ENCODE measurements around the gene ECHDC3.
"Not testable (repeated sequence)": the region's sequence is repeated elsewhere in the genome, so short reads cannot be mapped to it uniquely, and the experiment has no call there.

ECHDC3 gene

DNA sequence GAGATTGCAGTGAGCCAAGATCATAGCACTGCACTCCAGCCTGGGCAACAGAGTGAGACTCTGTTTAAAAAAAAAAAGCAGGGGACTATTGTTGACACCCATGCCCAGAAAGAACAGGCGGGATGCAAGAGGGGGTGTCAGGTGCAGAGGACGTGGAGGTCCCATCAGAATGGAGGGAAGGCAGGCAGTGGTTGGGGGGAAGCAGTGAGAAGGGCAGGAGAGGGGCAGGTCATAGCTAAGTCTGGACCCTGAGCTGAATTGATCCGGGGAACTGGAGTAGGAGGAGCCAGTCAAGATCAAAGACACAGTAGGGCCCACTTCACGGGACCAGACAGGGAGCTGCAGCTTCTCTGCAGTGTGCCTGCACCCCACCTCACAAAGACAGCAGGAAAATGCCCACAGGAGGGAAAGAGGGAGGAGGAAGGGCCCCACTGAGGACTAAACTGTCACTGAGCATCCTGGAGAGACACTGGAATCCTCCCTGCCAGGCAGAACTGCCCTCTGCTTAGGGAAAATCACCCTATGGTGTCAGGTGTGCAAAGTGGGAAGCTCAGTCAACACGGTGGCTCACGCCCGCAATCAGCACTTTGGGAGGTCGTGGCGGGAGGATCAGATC, 27.3 kb upstream of the ECHDC3 start:
- DNase-seq = no peak

DNA sequence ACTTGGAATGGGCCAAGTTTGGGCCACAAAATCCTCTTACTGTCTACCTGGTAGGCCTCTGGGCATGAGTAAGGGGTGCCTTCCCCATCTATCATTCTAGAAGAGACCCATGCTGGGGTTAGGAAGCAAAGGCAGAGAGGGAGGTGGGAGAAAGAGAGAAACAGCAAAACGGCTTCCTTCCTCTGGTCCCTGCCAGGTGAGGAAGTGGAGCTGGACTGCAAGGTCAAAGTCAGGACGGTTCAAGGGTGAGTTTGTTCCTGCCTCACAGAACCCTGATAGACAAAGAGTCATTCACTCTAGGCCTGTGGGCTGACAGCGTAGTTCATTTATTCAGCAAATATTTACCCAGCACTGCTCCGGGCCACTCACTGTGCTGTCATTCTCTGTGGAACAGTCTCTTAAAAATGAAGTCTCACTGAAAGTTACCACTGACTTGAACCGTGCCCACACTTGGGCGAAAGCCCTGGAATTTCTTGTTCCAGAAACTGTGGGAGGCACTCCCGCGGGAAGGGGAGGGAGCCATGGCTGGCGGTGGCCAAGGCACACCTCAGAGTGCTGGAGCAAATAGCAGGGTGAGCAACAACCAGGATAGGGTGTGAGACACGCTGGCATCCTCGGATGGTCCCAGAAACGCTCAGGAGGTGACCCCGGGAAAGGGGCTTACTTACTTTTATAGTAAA, 26.2 kb upstream of the ECHDC3 start:
- DNase-seq = no peak

DNA sequence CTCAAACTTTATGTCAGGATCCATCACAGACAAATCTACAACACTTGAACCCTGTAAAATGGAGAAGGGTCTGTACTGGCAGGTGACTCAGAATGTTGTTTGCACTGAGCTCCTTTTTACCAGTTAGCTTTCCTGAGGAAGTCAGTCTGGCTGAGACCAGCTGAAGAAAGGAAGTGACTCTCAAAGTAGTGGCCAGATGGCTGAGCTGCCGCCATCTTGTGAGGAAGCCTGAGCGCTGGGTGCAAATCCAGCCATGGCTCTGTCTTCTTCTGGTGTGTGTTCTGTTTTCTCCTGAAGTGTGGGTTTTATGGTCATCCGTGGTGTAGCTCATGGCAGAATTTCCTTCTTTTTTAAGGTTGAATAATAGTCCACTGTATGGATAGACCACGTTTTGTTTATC, 25.5 kb upstream of the ECHDC3 start:
- no peak for DNase-seq

DNA sequence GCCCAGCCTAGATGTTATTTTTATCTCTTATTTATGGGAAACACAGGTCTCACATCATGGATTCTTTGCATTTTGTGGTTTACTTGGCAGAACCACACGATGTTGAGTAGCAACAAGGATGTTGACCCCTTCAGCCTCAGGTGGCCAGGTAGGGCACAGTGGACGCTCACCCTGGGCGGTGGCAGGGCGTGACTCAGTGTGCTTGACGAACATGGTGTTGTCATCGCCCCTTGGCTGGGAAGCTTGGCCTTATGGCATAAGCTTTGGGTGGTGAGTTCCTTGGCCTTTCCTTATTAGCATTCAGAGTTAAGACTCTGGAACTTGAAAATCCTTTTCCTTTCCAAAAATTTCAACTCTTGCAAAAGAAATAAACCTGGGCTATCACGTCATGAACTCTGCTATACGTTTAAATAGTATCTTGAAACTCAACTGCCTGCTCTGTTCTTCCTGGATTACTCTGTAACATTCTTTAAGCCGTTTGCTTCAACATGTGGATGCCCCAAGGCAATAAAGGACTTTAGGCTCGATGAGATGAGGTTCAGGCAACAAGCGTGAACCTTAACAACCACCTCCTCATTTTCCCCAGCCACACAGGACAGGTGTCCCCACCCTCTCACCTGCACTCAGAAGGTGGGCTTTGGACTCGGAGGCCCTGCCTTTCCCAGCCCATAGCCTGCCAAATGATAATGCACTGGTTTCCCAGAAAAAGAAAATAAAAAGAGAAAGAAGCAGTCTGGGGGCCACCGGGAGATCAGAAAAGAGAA, 22.5 kb upstream of the ECHDC3 start:
- DNase-seq = no peak

DNA sequence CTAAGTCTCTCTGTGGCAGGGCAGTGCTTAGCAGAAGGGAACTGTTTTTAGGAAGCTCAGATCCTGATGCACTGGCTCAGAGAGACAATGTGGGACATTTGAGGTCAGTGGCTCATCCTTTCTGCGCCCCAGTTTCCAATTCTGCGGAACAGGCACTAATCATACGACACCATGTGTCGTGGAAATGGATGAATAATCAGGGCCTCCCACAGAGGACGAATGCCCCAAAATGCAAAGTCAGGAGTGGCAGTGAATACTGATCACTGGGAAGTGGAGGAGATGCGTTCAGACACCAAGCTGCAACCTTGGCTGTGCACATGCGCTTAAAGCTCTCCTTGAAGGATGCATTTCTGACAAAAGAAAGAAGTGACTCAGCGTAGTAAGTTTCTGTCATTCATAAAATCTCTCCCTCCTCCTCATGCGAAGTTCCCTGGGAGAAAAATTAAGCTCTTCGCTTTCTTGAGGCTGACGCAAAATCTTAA, 21.9 kb upstream of the ECHDC3 start:
- no peak for DNase-seq

DNA sequence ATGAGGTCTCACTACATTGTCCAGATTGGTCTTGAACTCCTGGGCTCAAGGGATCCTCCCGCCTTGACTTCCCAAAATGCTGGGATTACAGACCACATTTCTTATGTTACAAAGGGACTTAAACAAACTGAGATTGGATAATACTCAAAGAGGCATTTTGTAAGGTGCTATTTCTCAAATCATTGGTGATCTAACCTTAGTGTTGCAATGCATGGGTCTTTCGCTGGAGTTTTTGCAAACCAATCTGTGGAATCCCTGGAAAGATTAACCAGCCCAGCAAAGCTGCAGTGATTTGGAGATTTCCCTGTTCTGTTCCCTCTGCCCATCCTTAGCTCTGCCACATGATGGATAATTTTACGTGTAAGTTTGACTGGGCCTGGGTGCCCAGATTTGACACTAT, 20.4 kb upstream of the ECHDC3 start:
- DNase-seq = no peak

DNA sequence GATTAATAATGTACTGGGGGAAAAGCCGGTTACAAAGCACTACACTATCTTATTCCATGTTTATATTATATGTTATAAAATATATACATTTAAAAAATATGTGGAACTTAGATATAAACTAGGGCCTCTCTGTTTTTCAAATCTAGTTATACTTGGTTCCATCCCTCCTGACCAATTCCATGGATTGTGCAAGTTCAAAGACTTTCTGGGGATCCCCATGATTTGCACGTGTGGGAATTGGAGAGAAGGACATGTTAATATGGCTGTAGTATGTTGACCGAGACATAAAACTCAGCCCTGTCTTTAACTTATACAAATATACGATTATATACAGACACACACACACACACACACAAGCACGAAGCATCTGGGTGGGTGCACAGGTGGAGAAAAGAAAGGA, 18.8 kb upstream of the ECHDC3 start:
- DNase-seq = no peak

DNA sequence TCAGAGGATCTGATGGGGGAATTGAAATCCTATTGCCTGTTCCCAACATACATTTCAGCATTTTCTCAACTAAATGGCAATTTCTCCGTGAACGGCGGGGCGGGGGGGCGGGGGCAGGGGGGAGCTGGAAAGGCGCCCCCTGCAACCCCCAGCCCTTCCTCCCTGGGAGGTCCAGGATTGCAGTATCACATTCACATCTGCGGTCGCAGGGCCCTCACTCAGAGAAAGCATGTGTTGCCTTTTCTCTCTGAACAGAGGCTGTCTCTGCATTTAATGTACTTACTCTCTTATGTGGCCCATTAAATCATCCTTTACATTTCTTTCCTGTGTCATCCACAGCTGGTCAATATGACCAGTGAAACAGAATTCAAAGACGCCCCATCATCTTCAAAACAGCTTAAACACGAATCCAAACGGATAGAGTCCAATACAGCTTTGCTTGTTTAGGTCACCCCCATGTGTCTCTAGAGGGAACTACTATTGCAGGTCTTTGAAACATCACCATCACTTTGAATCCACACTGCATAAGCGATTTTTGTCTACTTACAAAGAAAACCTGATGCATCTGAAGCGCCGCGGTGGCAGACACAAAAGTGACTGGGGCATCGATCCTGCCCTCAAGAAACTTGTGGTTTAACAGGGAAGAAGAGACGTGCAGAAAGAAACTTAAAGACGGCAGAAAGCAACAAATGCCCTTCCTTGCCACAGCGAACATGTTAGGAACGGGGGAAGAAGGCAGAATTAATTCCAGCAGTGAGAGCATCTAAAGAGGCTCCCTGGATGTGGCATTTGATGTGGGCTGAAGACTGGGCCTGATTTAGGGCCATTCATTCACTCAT, 17.0 kb upstream of the ECHDC3 start:
- DNase-seq = peak; percentile 42

DNA sequence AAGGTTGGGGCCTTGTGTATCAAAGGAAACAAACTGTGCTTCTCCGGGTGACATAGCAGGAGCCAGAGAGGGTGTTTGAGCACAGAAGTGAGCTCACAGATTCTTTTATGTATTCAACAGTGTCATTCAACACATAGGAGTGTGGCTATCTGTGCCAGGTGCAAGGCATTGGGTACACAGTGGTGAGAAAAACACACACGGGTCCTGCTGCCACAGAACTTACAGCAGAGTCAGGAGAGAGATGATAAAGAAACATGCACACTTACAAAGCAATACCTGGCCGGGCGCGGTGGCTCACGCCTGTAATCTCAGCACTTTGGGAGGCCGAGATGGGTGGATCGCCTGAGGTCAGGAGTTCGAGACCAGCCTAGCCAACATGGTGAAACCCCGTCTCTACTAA, 16.3 kb upstream of the ECHDC3 start:
- DNase-seq = no peak

DNA sequence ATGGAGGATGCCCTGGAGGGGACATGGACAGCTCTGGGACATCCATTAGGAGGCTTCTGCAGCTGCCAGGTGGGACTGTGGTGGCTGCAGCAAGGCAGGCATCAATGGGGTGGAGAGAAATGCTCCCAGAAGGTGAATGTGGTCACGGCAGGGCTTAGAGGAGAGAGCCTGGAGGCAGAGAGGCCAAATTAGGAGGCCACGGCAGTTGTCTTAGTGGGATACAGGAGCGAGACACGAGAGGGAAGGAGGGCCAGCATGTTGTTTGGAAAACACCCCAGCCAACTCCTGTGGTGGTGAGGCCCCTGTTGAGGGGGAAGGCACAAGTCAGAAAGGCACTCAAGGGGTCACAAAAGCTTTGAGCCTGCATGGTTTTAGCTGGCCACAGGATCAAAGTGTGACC, 14.6 kb upstream of the ECHDC3 start:
- no peak for DNase-seq

DNA sequence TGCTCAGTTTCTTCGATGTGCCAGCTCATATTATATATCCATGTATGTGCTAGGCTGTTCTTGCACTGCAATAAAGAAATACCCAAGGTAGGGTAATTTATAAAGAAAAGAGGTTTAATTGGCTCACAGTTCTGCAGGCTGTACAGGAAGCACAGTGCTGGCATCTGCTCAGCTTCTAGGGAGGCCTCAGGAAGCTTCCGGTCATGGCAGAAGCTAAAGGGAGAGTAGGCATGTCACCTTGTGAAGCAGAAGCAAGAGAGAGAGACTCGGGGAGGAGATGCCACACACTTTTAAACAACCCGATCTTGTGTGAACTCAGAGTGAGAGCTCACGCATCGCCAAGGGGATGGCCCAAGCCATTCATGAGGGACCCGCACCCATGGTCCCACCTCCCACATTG, 13.8 kb upstream of the ECHDC3 start:
- no peak for DNase-seq

DNA sequence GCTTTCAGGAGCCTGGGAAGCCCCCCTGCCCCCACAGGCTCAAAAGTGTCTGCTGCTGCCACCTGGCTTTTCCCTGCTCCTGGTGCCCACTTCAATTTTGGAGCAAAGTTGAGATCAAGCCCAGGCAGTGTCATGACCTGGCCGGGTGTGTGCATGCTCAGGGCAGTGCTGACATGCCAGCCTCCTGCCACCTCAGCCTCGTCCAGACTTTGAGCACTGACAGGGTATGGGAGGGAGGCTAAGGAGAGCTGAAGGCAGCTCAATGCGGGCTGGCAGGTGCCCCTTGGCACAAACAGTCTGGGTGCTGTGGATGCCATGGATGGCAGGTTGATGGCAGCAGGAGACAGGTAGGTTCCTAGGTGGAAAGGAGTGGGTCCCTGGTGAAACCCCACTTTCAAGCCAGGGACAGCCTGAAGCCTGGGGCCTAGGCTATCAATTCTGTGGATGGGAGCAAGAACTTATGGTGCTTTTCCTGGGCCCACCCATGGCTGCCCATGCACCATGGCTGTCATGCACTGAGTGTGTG, 12.3 kb upstream of the ECHDC3 start:
- DNase-seq = no peak

DNA sequence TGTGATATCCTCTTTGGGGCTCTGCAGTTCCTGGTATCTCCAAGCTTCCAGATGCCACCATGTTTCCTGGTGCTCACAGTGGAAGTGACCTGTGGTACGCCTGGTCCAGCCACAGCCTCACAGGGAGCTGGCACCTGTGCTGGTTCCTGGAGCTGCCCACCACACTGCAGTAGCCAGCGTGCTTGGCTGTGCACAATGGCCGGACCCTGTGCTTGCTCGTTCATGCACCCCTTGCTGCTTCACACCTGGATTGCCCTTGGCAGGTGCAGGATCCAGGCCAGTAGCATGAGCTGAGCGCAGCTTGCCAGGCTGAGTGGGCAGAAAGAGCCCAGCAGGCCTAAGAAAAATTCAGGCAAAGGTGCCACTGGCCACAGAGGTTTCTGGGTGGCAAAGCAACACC, 11.4 kb upstream of the ECHDC3 start:
- no peak for DNase-seq

DNA sequence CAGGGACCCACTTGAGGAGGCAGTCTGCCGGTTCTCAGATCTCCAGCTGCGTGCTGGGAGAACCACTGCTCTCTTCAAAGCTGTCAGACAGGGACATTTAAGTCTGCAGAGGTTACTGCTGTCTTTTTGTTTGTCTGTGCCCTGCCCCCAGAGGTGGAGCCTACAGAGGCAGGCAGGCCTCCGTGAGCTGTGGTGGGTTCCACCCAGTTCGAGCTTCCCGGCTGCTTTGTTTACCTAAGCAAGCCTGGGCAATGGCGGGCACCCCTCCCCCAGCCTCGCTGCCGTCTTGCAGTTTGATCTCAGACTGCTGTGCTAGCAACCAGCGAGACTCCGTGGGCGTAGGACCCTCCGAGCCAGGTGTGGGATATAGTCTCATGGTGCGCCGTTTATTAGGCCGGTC, 5.4 kb upstream of the ECHDC3 start:
- DNase-seq = not testable (repeated sequence)

DNA sequence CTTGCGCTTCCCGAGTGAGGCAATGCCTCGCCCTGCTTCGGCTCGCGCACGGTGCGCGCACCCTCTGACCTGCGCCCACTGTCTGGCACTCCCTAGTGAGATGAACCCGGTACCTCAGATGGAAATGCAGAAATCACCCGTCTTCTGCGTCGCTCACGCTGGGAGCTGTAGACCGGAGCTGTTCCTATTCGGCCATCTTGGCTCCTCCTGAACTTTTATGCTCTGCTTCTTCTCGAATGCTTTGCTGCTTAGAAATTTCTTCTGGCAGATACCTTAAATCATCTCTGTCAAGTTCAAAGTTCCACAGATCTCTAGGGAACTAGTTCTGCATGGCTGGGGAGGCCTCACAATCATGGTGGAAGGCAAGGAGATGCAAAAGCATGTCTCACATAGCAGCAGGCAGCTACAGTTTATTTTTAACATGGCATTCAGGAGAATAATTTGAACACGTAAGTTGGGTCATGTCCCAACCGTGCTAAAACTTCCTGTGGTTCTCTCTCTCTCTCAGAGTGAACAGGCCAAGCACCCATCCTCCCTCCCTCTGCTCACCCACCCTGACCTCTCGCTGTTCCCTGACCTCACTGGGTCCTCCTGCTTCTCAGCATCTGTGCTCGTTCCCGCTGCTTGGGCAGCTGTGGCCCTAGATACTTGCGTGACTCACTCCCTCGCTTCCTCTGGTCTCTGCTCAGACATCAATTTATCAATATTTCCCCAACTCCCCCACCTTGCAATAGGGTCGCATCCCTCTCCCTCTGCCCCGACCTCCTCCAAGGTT, 4.7 kb upstream of the ECHDC3 start:
- not testable (repeated sequence) for DNase-seq

DNA sequence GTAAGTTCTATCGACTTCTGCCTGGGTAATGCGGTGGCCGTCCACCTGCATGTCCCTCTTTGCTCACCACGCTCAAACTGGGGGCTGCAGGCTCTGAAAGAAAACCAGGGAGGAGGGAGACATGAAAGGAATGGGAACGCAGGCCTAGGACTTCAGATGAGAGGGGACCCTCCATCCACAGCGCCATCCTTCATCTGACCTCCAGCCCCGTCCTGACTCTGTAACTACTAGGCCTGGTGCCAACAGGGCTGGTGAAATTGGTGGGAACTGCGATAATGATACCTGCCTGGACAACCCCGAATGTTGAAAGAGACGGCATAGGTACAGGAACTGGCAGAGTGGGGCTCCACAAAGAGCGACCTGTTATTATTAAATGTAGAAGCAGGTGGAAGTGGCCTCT, 1.3 kb upstream of the ECHDC3 start:
- no peak for DNase-seq

DNA sequence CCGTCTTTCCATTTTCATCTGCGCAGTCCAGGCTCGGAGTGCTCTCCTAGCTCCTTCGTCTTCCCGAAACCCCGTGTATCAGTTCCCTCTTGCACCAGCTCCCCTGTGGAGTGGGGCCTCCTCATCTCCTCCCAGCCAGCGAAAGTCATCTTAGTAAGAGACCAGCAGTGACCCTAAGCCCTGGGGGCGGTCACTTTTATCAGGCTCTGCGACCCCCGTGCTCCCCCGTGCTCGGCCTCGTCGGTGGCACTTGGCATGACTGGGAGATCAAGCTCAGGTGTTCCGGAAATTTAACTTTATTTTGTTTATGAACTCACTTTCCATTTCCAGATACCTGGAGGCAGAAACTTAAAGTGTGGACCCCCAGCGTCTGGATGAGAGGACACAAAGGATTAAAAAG, 574 bp upstream of the ECHDC3 start:
- no peak for DNase-seq

DNA sequence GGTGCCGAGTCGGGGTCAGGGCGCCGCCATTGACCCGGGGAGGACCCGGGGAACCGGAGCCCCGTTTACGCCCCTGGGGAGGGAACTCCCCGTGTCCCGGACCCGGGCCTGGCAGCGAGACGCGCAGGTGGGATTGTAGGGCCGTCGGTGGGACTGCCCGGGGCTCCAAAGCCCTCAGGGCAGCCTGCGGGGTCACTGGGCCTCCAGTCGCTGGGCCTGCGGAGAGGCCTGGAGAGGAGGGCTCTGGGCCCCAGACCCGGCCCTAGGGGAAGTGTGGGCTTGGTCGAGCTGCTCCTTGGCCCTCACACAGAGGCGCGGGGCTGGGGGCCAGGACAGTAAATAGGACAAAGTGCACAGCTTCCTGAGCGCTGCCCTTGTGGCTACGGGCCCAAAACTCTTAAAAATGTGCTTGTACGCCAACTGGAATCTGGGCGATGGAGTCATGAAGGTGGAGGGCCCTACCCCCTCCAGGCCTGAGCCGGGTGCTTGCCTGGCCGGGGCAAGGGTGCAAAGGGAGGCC, 657 bp downstream of the ECHDC3 start:
- no peak for DNase-seq

DNA sequence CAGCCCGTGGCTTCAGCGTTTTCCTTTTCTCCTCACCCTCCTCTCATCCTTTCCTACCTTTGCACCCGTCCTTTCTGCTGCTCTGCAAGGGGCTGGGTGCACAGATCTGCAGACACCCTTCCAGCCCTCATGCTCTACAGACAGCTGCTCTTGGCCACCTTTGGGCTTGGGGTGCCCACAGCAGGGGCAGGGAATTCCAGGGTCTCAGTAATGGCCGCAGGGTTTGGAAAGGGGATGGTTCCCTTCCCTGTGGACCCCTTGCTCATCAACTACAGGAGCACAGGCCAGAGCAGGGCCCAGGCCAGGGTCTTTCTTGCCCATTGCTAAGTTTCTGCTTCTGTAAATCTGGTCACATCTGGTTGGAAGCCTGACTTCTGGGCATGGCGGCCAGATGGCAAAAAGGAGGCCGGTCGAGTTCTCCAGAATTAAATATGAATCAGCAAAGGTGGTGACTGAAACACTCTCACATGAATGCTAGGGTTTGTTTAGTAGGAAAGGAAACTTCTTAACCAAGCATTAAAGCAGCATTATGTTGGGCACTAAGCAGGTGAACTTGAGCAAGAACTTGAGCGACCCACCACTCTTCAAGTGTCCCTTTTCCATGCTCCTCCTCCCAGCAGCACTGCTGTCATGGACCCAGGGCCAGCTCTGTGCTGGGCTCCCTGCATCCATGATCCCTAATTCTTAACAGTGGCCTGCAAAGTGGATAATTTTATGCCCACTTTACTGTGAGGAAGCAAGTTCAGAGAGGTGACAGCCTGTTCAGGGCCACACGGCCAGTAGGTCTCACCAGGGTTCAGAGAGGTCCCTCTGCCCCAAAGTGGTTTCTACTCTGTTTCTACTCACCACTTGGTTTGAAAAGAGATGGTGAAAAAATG, 1.5 kb downstream of the ECHDC3 start:
- DNase-seq = no peak

DNA sequence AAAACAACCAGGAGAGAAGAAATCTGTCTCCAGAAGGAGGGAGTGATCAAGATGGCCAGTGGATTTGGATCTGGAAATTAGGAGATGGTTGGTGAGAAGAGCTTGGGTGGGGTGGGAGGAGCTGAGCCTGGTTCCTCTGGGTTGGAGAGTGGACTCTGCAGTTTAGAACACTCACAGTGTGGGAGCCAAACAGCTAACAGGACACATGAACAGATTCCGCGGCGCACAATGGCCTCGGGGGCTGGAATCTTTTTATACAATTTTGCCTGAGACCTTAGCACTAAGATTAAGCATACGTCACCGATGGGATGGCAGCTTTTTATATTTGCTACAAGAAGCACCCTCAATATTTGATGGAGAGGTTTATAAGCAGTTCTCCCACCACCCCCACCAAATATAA, 2.9 kb downstream of the ECHDC3 start:
- DNase-seq = no peak

All from right kidney (tissue), 1 donor.